Measurements from ENCODE around the gene WDR18. TPM values are rescaled to one million over a fixed set of nuclear protein-coding genes. Genes with fewer than 3 reads are reported as not detected.
A peak's percentile ranks its signal among the peaks of the same experiment; 100 is the strongest.

The WDR18 gene
- total RNA-seq, 1 experiment from 2014 or later = 44.0 TPM

GRCh38 chr19:1015061-1015781 lies 31.1 kb downstream of the WDR18 start:
- no peak for ATAC-seq
- no TSS peak for BruUV-seq (replicated peaks)
- no peaks in the 10 kb centered on the region for H3K9me3 ChIP-seq (ENCODE audit: control insufficient read depth, insufficient read depth, low read depth, low read length)
- DNase-seq (ENCODE audit: low read depth, low spot score) = no peak
- H3K4me1 ChIP-seq (ENCODE audit: control insufficient read depth, insufficient read depth, low read length) = peaks cover 20% of the 10 kb centered on the region
- TF ChIP-seq SIN3A (IDR thresholded peaks at IDR 0.05; ENCODE audit: borderline replicate concordance, insufficient read depth, low read depth, low read length) = no peak
- no peak for TF ChIP-seq POLR2AphosphoS5 (IDR thresholded peaks at IDR 0.05; ENCODE audit: low read depth, low read length)
- TF ChIP-seq CTCF (IDR thresholded peaks at IDR 0.05) = no peak
- no peak for TF ChIP-seq TCF7L2 (IDR thresholded peaks at IDR 0.05; ENCODE audit: low read depth, low read length)
- TF ChIP-seq, protein P1, sequence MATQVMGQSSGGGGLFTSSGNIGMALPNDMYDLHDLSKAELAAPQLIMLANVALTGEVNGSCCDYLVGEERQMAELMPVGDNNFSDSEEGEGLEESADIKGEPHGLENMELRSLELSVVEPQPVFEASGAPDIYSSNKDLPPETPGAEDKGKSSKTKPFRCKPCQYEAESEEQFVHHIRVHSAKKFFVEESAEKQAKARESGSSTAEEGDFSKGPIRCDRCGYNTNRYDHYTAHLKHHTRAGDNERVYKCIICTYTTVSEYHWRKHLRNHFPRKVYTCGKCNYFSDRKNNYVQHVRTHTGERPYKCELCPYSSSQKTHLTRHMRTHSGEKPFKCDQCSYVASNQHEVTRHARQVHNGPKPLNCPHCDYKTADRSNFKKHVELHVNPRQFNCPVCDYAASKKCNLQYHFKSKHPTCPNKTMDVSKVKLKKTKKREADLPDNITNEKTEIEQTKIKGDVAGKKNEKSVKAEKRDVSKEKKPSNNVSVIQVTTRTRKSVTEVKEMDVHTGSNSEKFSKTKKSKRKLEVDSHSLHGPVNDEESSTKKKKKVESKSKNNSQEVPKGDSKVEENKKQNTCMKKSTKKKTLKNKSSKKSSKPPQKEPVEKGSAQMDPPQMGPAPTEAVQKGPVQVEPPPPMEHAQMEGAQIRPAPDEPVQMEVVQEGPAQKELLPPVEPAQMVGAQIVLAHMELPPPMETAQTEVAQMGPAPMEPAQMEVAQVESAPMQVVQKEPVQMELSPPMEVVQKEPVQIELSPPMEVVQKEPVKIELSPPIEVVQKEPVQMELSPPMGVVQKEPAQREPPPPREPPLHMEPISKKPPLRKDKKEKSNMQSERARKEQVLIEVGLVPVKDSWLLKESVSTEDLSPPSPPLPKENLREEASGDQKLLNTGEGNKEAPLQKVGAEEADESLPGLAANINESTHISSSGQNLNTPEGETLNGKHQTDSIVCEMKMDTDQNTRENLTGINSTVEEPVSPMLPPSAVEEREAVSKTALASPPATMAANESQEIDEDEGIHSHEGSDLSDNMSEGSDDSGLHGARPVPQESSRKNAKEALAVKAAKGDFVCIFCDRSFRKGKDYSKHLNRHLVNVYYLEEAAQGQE (IDR thresholded peaks at IDR 0.05; ENCODE audit: insufficient read depth in 1 of 2, low read depth in 2 of 2, low read length in 1 of 2) = no peak
- no peak overlapping the region for H3K4me3 ChIP-seq (ENCODE audit: low read depth in 2 of 2, low read length in 2 of 2)
- H3K36me3 ChIP-seq (ENCODE audit: control insufficient read depth, insufficient read depth, low read length) = no peaks in the 10 kb centered on the region
- ChIA-PET CTCF (no interaction called here), POLR2A (interaction anchor here (0.5 to 0.6 kb wide), 2 partner anchors 53 to 90 kb away, joined by 3 read pairs; no protein-coding TSS in a partner anchor)
- in situ Hi-C loops (cut with HindIII; ENCODE audit: low pct_unique_long_range_greater_than_20kb, low sequenced_read_pairs) (no loop called here), intact Hi-C loops (cut with micrococcal nuclease; ENCODE audit: unreplicated experiment) (no loop called here)
- no peaks in the 10 kb centered on the region for H3K27me3 ChIP-seq (ENCODE audit: control insufficient read depth, insufficient read depth, low read length)
- H3K27ac ChIP-seq (ENCODE audit: low read length) = no peak overlapping the region

DNA sequence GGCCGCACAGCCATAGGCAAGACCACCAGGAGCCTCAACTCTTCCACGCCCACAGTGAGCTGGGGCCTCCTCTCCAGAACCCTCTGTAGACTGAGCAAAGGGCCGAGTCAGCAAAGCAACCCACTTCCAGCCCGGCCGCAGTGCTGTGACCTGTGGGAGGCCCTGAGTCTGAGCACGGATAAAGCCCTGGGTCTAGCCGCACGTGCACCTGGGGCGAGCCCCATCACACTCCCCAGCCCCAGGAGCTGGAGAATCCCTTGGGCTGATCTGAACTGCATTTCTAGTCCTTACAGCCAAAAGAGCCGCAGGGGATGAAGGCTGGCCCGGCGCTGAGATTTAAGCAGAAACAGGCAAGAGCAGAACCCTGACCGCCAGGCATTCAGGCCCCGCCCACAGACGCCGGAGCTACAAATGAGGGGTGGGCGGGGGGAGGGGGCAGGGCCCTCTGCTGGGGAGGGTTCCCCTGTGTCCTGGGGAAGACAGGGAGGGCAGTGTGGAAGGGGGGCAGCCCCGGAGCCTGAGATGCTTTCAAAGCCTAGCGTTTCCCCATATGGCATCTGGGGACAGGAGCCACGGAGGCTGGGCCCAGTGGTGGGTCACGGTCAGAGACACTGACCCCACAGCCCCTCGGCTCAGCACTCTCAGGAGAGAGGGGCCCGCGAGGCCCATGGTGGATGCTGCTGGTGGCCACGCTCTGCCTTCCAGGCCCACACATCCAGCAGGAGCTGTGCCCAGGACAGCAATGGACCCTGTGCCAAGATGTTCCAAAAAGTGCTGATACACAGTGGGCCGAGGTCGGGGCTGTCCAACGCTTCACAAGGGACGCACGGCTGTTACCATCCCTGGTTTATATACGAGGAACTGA lies 31.9 kb downstream of the WDR18 start:
- peak overlapping the region; percentile 44; the same call in 1 of the 2 replicates for H3K27ac ChIP-seq (ENCODE audit: low read length)
- no peak overlapping the region for H3K4me3 ChIP-seq (ENCODE audit: low read depth in 2 of 2, low read length in 2 of 2)
- DNase-seq (ENCODE audit: low read depth, low spot score) = no peak
- H3K4me1 ChIP-seq (ENCODE audit: control insufficient read depth, insufficient read depth, low read length) = peaks cover 20% of the 10 kb centered on the region
- in situ Hi-C loops (cut with HindIII; ENCODE audit: low pct_unique_long_range_greater_than_20kb, low sequenced_read_pairs) = no loop called here
- BruUV-seq (replicated peaks) = no TSS peak
- H3K36me3 ChIP-seq (ENCODE audit: control insufficient read depth, insufficient read depth, low read length) = no peaks in the 10 kb centered on the region; the same call in 1 of the 2 replicates
- POLR2A ChIA-PET = interaction anchor here (0.5 to 0.8 kb wide), 2 partner anchors 10 to 89 kb away, joined by 3 to 4 read pairs; partner anchors contain the start of gene CNN2
- no peaks in the 10 kb centered on the region for H3K27me3 ChIP-seq (ENCODE audit: control insufficient read depth, insufficient read depth, low read length)
- intact Hi-C loops (cut with micrococcal nuclease; ENCODE audit: unreplicated experiment) = no loop called here
- no peak for ATAC-seq
- CTCF ChIA-PET = interaction anchor here (0.6 kb wide), 1 partner anchor 167 kb away, joined by 13 read pairs; no protein-coding TSS in a partner anchor
- no peaks in the 10 kb centered on the region for H3K9me3 ChIP-seq (ENCODE audit: control insufficient read depth, insufficient read depth, low read depth, low read length)
- TF ChIP-seq SIN3A (IDR thresholded peaks at IDR 0.05; ENCODE audit: borderline replicate concordance, insufficient read depth, low read depth, low read length) = no peak
- TF ChIP-seq TCF7L2 (IDR thresholded peaks at IDR 0.05; ENCODE audit: low read depth, low read length) = no peak
- TF ChIP-seq, protein P1 (IDR thresholded peaks at IDR 0.05; ENCODE audit: insufficient read depth in 1 of 2, low read depth in 2 of 2, low read length in 1 of 2) = no peak
- TF ChIP-seq CTCF (IDR thresholded peaks at IDR 0.05) = no peak
- no peak for TF ChIP-seq POLR2AphosphoS5 (IDR thresholded peaks at IDR 0.05; ENCODE audit: low read depth, low read length)
